GM12801 (cell line): ENCODE data around the gene ZZZ3.

Experiments used
- TF ChIP-seq, protein P1 (sequence below): IDR thresholded peaks from one replicate; pipeline ENCODE4 v1.5.1; 2011; ENCODE audit warnings: control low read depth; ENCODE audit not compliant: insufficient read length; ENCODE audit errors: extremely low read depth

ZZZ3 gene

DNA sequence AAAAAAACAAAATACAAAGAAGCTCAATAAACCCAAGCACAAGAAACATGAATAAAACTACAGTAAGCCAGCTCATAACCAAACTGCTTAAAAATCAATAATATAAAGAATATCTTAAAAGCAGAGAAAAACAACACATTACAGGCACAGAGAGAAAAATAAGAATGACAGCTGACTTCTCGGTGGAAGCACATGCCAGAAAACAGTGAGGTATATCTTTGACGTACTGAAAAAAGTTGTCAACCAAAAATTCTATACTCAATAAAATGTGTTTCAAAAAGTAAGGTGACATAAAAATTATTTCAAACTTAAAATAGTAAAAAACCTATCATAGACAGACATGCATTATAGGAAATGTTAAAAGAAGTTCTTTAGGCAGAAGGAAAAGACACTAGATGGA lies 33.3 kb downstream of the ZZZ3 start:
- TF ChIP-seq, protein P1, sequence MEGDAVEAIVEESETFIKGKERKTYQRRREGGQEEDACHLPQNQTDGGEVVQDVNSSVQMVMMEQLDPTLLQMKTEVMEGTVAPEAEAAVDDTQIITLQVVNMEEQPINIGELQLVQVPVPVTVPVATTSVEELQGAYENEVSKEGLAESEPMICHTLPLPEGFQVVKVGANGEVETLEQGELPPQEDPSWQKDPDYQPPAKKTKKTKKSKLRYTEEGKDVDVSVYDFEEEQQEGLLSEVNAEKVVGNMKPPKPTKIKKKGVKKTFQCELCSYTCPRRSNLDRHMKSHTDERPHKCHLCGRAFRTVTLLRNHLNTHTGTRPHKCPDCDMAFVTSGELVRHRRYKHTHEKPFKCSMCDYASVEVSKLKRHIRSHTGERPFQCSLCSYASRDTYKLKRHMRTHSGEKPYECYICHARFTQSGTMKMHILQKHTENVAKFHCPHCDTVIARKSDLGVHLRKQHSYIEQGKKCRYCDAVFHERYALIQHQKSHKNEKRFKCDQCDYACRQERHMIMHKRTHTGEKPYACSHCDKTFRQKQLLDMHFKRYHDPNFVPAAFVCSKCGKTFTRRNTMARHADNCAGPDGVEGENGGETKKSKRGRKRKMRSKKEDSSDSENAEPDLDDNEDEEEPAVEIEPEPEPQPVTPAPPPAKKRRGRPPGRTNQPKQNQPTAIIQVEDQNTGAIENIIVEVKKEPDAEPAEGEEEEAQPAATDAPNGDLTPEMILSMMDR, result no peak

DNA sequence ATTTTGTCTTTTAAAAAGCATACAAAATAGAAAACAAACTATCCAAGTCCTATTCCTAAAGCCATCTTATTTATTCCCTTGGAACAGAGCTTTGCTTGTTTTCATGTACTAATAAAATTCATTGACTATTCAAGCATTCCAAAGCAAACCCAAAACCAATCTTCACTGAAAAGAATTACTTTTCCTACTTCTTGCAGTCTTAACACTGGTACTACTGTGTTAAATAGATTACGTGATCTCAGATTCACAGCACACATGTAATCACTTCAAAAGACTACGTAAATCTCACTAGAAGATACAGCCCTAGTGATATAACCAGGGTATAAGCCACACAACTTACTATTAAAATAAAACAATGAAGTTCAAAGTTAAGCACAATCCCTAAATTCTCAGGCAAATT lies 39.0 kb downstream of the ZZZ3 start:
- TF ChIP-seq, protein P1, result no peak

DNA sequence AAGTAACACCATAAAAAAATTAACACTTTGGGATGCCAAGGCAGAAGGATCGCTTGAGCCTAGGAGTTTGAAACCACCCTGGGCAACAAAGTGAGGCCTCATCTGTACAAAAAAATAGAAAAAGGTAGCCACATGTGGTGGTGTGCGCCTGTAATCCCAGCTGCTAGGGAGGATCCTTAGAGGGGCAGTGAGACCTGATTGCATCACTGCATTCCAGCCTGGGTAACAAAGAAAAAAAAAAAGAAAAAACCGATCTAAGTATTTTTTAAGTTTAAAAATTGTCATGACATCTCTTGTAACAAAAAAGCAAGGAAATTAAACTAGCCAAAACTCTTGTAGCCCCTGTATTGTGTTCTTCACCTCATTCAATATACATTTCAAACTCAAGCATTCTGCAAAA lies 39.5 kb downstream of the ZZZ3 start:
- TF ChIP-seq, protein P1, result no peak

DNA sequence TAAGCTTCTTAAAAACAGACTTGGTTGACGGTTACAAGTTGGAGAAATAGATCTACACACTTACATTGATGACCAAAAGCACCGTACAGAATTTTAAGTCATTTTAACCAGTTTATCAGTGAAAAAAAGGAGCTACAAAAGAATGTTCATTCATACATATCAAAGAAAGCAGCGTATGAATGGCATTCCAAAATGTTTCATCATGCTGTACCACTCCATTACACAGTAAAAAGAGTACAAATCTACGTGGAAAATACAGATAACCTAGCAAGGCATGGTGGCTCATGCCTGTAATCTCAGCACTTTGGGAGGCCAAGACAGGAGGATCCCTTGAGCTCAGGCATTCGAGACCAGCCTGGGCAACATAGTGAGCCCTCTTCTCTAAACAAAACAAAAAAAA lies 40.3 kb downstream of the ZZZ3 start:
- TF ChIP-seq, protein P1, result no peak

DNA sequence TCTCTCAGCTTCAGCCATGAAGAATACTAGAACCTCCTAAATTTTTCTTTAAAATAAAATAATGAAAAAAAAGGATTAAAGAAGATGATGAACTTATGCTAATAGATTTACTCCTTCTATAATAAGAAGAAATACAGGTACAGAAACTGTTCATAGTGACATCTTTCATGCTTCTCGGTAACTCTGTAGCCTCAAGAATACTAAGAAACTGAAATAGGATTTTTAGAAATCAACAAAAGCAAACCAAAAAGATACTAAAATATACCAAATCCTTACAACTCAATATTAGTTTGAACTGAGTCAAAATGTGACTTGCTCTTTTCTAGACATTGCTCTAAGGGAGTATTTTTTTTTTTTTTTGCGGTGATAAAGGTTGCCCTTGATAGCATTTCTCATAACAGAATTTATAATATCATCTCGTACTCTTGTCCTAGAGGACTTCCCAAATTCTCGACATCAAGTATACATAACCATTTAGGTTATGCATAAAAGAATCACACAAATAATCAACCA lies 42.8 kb downstream of the ZZZ3 start:
- TF ChIP-seq, protein P1, result no peak

DNA sequence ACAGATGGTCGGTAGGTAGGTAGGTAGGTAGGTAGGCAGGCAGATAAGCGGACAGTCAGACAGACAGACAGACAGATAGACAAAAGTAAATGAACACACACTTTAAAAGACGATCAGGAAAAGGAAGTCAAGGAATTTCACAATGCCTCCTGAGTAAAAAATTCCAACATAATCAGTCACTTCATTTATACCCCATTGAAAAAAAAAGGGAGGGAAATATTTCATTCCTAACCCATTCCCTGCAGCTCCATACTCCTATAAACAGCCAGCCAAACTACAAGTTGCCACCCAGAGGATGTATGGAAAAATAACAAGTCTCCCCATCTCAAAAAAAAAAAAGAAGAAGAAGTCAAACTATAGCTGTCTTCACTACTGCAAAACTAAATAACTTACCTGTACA lies 43.4 kb downstream of the ZZZ3 start:
- TF ChIP-seq, protein P1, result no peak

DNA sequence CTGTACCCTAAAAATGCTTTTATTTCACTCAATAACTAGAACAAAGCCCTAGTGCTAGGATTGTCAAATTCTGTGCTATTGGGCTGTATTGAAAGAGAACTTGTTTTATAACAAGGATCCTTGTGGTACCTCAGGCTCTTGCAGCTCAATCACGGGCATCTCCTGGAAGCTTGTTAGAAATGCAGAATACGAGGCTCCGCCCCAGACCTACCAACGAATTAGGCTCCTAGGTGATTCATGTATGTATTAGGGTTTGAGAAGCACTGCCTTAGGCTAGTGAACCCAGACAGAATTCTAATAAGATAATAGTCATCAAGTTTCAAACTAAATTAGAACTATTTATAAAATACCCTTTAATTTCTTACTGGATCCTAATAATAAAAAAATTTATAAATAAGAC lies 45.6 kb downstream of the ZZZ3 start:
- TF ChIP-seq, protein P1, result no peak
